Gastroesophageal sphincter (tissue), 4 donors: ENCODE measurements around the gene BEGAIN. TPM values are rescaled to one million over a fixed set of nuclear protein-coding genes. Genes with fewer than 3 reads are reported as not detected.

Source experiments
- ATAC-seq: fragments of 150-250 bp; one replicate; pipeline ENCODE4 v1.9.1; 2016; ENCODE audit warnings: mild to moderate bottlenecking, moderate library complexity
- H3K27ac ChIP-seq, 4 donors: fragments of 200-600 bp; sonication (generic) in 3 of 4; 1 replicate in 3 of 4; 2 replicates in 1 of 4; pipeline ENCODE4 v1.5.1; 2016 to 2019
- H3K27me3 ChIP-seq: fragments of 200-600 bp; sonication (generic); one replicate; pipeline ENCODE4 v1.5.1; 2019
- H3K36me3 ChIP-seq, 2 donors: fragments of 200-600 bp; sonication (generic); one replicate each; pipeline ENCODE4 v1.5.1; 2019; ENCODE audit warnings: control low read depth in 1 of 2
- H3K4me1 ChIP-seq, 3 donors: fragments of 200-600 bp; sonication (generic); 1 replicate in 2 of 3; 2 replicates in 1 of 3; pipeline ENCODE4 v1.5.1; 2016 to 2019; ENCODE audit warnings: control low read depth in 2 of 3
- H3K4me3 ChIP-seq, 2 donors: fragments of 200-600 bp; sonication (generic); one replicate each; pipeline ENCODE4 v1.5.1; 2019; ENCODE audit warnings: mild to moderate bottlenecking in 1 of 2, moderate library complexity in 1 of 2
- H3K9me3 ChIP-seq, 3 donors: fragments of 200-600 bp; sonication (generic); one replicate each; pipeline ENCODE4 v1.5.1; 2017 to 2019; ENCODE audit warnings: control low read depth in 2 of 3
- EP300 ChIP-seq: sonication (generic); formaldehyde crosslinking; IDR thresholded peaks from one replicate; pipeline ENCODE4 v1.6.1; 2017; ENCODE audit warnings: antibody characterized with exemption, mild to moderate bottlenecking
- POLR2A ChIP-seq, 2 donors: fragments of 450-650 bp; IDR thresholded peaks; one replicate each; pipeline ENCODE4 v1.6.1; 2017; ENCODE audit warnings: antibody characterized with exemption in 2 of 2, mild to moderate bottlenecking in 2 of 2, moderate library complexity in 1 of 2
- POLR2AphosphoS5 ChIP-seq: sonication (generic); formaldehyde crosslinking; IDR thresholded peaks from one replicate; pipeline ENCODE4 v1.6.1; 2017; ENCODE audit warnings: antibody characterized with exemption
- WGBS, 2 donors: methylation state at CpG; one replicate each; pipeline ENCODE4 v1.1.5; 2018; ENCODE audit warnings: low coverage in 1 of 2; 5-methylcytosine and 5-hydroxymethylcytosine counted together
- total RNA-seq, 4 donors: library from RNA; depleted of rRNA; stranded (reverse); fragments of >200 nt; gene quantifications; one replicate each; pipeline ENCODE4 v1.1.0, GENCODE V29; 2016
- TF ChIP-seq, protein P1 (sequence below), 4 experiments: fragments of 200-600 bp in 2 of 4; fragments of 450-650 bp in 2 of 4; sonication (generic) in 1 of 4; IDR thresholded peaks; one replicate each; pipeline ENCODE4 v1.5.1; 2017 to 2019; ENCODE audit warnings: antibody characterized with exemption in 4 of 4, mild to moderate bottlenecking in 2 of 4, moderate library complexity in 2 of 4

The BEGAIN gene, protein sequence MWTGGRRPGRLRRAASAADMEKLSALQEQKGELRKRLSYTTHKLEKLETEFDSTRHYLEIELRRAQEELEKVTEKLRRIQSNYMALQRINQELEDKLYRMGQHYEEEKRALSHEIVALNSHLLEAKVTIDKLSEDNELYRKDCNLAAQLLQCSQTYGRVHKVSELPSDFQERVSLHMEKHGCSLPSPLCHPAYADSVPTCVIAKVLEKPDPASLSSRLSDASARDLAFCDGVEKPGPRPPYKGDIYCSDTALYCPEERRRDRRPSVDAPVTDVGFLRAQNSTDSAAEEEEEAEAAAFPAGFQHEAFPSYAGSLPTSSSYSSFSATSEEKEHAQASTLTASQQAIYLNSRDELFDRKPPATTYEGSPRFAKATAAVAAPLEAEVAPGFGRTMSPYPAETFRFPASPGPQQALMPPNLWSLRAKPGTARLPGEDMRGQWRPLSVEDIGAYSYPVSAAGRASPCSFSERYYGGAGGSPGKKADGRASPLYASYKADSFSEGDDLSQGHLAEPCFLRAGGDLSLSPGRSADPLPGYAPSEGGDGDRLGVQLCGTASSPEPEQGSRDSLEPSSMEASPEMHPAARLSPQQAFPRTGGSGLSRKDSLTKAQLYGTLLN
- 1 to 10 TPM; 3.9 to 5.6 (median 4.2) TPM for total RNA-seq

DNA sequence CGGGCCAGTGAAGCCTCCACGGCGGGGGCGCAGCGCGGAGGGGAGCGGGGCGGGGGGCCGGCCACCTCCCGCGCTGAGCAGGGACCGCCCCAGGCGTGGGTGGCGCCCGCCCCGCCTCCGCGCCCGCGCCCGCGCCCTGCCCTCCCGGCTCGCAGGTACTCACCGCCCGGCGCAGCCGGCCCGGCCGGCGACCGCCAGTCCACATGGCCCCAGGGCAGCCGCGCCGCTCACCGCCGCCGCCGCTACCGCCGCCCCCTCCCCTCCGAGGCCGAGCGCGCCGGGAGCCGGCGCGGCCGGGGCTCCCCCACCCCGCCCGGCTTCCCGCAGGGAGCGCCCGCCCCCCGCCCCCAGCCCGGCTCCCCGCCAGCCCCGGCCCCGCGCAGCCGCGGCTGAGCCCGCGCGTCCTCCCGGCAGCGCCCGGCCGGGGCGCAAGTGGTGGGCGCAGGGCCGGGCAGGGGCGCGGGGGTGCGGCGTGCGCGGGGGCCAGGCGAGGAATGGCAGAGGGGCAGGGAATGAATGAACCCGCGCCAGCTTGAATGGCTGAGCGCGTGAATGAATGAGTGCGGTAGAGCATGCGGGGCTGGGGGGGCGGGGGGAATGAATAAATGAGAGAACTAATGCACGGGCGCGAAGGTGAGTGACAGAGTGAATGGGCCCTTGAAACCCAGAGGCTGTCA lies at the start of gene BEGAIN:
BEGAIN (minus strand) TSS at position 332 of the 677 bp plus-strand sequence; CDS start at position 205, 127 bp downstream.
- WGBS, 2 donors, result 25% methylated on average over 4 of the region's 90 CpGs; no CpG with 5 or more reads in 1 of the 2 donors
- TF ChIP-seq, protein P1, sequence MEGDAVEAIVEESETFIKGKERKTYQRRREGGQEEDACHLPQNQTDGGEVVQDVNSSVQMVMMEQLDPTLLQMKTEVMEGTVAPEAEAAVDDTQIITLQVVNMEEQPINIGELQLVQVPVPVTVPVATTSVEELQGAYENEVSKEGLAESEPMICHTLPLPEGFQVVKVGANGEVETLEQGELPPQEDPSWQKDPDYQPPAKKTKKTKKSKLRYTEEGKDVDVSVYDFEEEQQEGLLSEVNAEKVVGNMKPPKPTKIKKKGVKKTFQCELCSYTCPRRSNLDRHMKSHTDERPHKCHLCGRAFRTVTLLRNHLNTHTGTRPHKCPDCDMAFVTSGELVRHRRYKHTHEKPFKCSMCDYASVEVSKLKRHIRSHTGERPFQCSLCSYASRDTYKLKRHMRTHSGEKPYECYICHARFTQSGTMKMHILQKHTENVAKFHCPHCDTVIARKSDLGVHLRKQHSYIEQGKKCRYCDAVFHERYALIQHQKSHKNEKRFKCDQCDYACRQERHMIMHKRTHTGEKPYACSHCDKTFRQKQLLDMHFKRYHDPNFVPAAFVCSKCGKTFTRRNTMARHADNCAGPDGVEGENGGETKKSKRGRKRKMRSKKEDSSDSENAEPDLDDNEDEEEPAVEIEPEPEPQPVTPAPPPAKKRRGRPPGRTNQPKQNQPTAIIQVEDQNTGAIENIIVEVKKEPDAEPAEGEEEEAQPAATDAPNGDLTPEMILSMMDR (IDR thresholded peaks at IDR 0.05), result no peak
- TF ChIP-seq POLR2AphosphoS5 (no peak), POLR2A (IDR thresholded peaks at IDR 0.05) (no peak), EP300 (no peak)
- Histone ChIP-seq H3K4me3 (peak within 1 kb of the TSS; percentile 28 to 57), H3K4me1 (peaks cover 0 to 8% (median 7%) of the 10 kb centered on the region in 3 donors), H3K27me3 (peaks cover 60% of the 10 kb centered on the region), H3K36me3 (no peaks in the 10 kb centered on the region), H3K9me3 (no peaks in the 10 kb centered on the region), H3K27ac (no peak within 1 kb of the TSS)
- no peak for ATAC-seq

DNA sequence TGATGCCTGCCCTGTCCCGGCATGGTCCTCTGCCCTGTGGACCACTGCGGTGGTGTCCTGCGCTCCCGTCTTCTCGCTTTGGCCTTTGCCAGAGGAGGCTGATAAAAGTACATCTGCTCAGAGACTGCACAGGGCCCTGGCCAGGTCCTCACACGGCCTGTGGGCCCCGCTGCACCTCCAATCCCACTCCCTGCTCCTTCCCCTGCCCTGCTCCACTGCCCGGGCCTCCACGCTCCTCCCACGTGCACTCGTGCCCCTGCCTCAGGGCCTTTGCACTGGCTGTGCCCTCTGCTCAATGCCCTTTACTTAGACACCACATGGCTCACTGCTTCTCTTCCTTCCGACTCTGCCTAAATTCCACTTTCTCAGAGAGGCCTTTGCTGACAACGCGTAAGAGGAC lies 49.3 kb upstream of the BEGAIN start:
- Histone ChIP-seq H3K27me3 (peaks cover 13% of the 10 kb centered on the region), H3K9me3 (no peaks in the 10 kb centered on the region), H3K4me3 (no peak overlapping the region), H3K4me1 (no peaks in the 10 kb centered on the region), H3K27ac (no peak overlapping the region), H3K36me3 (no peaks in the 10 kb centered on the region)
- ATAC-seq, result no peak
- TF ChIP-seq EP300 (no peak), POLR2AphosphoS5 (no peak), POLR2A (IDR thresholded peaks at IDR 0.05) (no peak)
- TF ChIP-seq, protein P1 (IDR thresholded peaks at IDR 0.05), result no peak
- WGBS, 2 donors, result 76 to 97% methylated on average over 9 to 10 of the region's 14 CpGs

DNA sequence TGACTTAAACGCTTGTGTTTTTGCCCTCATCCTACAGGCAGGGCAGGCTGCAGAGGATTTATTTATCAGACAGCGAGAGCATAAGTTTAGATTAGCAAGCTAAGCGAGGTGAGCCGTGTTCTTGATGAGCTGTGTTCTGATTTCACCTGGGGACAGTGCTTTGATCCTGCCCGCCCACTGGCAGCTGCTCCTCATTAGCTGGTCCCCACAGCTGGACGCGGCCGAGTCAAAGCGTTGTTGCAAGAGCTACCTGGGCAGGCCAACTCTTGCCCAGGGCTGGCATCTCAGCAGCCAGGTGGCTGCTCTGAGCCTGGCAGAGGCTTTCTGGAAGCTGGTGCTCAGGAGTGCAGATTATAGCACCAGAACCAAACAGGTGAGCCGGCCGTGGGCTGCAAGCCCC lies 46.8 kb upstream of the BEGAIN start:
- TF ChIP-seq, protein P1 (IDR thresholded peaks at IDR 0.05), result no peak
- Histone ChIP-seq H3K4me3 (no peak overlapping the region), H3K36me3 (no peaks in the 10 kb centered on the region), H3K27me3 (peaks cover 38% of the 10 kb centered on the region), H3K4me1 (no peaks in the 10 kb centered on the region), H3K9me3 (no peaks in the 10 kb centered on the region), H3K27ac (no peak overlapping the region)
- no peak for ATAC-seq
- no CpG with 5 or more reads among the region's 11 CpGs for WGBS, 2 donors

DNA sequence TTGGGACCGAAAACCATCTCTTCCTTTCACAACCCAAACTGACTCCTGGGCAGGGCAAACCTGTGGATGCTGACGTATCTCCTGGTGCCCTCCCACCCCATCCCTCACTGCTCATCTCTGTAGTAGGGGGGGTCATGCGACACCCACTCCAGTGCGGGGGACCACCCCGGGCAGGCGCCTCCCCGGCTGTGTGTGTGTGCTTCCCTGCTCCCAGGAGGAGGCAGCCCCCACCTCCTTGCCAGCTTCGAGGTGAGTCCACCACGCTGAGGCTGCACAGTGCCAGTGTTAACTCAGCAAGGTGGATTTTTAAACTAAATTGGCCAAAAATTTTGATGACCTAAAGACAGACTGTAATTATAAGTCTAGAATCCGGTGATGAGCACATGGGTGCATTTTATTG lies 46.2 kb upstream of the BEGAIN start:
- Histone ChIP-seq H3K4me1 (no peaks in the 10 kb centered on the region), H3K36me3 (no peaks in the 10 kb centered on the region), H3K9me3 (no peaks in the 10 kb centered on the region), H3K27me3 (peaks cover 40% of the 10 kb centered on the region), H3K27ac (no peak overlapping the region), H3K4me3 (no peak overlapping the region)
- 80% methylated on average over 1 of the region's 10 CpGs; no CpG with 5 or more reads in 1 of the 2 donors for WGBS, 2 donors
- no peak for ATAC-seq
- TF ChIP-seq POLR2A (IDR thresholded peaks at IDR 0.05) (no peak), EP300 (no peak), POLR2AphosphoS5 (no peak)
- TF ChIP-seq, protein P1 (IDR thresholded peaks at IDR 0.05), result no peak
